ENCODE results near the gene ASIC2.

ASIC2 gene

GRCh38 chr17:33192951-33193911 is 99.9 kb downstream of the ASIC2 start:
- Histone ChIP-seq H3K36me3 (ENCODE audit: insufficient read depth, low read length) (no peaks in the 10 kb centered on the region), H3K27me3 (ENCODE audit: insufficient read depth, low read length) (no peaks in the 10 kb centered on the region), H3F3A (ENCODE audit: insufficient read depth, low read length) (no peaks in the 10 kb centered on the region), H3K9ac (ENCODE audit: low read length) (no peak overlapping the region), H4K20me1 (ENCODE audit: insufficient read depth, low read length) (no peaks in the 10 kb centered on the region), H2AFZ (ENCODE audit: low read length) (no peak overlapping the region), H3K9me2 (ENCODE audit: low read depth, low read length) (no peaks in the 10 kb centered on the region), H3K9me3 (ENCODE audit: low read length) (no peaks in the 10 kb centered on the region), H3K4me1 (ENCODE audit: insufficient read depth, low read length, severe bottlenecking) (no peaks in the 10 kb centered on the region), H3K4me2 (ENCODE audit: low read length) (no peak overlapping the region), H3K4me3 (ENCODE audit: low read depth, low read length, poor library complexity, severe bottlenecking) (no peak overlapping the region), H3K27ac (ENCODE audit: low read depth, low read length, poor library complexity, severe bottlenecking) (no peak overlapping the region), H3K79me2 (ENCODE audit: insufficient read depth, low read length) (no peaks in the 10 kb centered on the region)
- TF ChIP-seq EZH2 (IDR thresholded peaks at IDR 0.05; ENCODE audit: borderline replicate concordance, low read length): no peak
- TF ChIP-seq, protein P1, sequence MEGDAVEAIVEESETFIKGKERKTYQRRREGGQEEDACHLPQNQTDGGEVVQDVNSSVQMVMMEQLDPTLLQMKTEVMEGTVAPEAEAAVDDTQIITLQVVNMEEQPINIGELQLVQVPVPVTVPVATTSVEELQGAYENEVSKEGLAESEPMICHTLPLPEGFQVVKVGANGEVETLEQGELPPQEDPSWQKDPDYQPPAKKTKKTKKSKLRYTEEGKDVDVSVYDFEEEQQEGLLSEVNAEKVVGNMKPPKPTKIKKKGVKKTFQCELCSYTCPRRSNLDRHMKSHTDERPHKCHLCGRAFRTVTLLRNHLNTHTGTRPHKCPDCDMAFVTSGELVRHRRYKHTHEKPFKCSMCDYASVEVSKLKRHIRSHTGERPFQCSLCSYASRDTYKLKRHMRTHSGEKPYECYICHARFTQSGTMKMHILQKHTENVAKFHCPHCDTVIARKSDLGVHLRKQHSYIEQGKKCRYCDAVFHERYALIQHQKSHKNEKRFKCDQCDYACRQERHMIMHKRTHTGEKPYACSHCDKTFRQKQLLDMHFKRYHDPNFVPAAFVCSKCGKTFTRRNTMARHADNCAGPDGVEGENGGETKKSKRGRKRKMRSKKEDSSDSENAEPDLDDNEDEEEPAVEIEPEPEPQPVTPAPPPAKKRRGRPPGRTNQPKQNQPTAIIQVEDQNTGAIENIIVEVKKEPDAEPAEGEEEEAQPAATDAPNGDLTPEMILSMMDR (IDR thresholded peaks at IDR 0.05; ENCODE audit: low read length): no peak

DNA sequence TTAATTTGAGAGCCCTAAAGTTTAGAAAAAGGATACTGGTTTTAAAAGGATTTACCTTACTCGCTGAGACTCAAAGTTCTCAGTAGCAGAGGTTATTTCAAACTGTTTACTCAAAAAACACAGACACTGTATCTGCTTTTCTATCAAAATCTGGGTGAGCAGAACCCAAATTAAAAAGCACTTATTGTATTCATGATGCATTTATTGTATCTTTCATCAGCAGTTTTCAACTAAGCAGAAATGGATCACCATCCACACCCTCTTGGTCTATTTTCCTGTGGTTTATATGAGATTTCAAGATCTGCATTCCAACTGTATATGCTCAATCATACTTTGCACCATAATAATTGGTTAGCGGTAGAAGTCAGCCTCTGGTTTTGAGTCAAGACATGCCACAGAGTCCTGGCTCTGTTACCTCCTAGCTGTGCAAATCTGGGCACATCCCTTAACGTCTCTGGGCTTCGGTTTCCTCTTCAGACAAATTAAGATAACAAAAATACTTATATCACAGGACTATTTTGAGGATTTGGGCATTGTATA is 109.5 kb downstream of the ASIC2 start:
- Histone ChIP-seq H3K4me3 (ENCODE audit: low read depth, low read length, poor library complexity, severe bottlenecking) (no peak overlapping the region), H3K4me2 (ENCODE audit: low read length) (no peak overlapping the region), H3F3A (ENCODE audit: insufficient read depth, low read length) (no peaks in the 10 kb centered on the region), H3K9me2 (ENCODE audit: low read depth, low read length) (no peaks in the 10 kb centered on the region), H2AFZ (ENCODE audit: low read length) (no peak overlapping the region), H3K9me3 (ENCODE audit: low read length) (no peaks in the 10 kb centered on the region), H4K20me1 (ENCODE audit: insufficient read depth, low read length) (no peaks in the 10 kb centered on the region), H3K79me2 (ENCODE audit: insufficient read depth, low read length) (no peaks in the 10 kb centered on the region), H3K9ac (ENCODE audit: low read length) (no peak overlapping the region), H3K27ac (ENCODE audit: low read depth, low read length, poor library complexity, severe bottlenecking) (no peak overlapping the region), H3K36me3 (ENCODE audit: insufficient read depth, low read length) (no peaks in the 10 kb centered on the region), H3K27me3 (ENCODE audit: insufficient read depth, low read length) (no peaks in the 10 kb centered on the region; the same call in 1 of the 2 replicates), H3K4me1 (ENCODE audit: insufficient read depth, low read length, severe bottlenecking) (no peaks in the 10 kb centered on the region)
- no peak for TF ChIP-seq EZH2 (IDR thresholded peaks at IDR 0.05; ENCODE audit: borderline replicate concordance, low read length)
- TF ChIP-seq, protein P1 (IDR thresholded peaks at IDR 0.05; ENCODE audit: low read length): no peak

DNA sequence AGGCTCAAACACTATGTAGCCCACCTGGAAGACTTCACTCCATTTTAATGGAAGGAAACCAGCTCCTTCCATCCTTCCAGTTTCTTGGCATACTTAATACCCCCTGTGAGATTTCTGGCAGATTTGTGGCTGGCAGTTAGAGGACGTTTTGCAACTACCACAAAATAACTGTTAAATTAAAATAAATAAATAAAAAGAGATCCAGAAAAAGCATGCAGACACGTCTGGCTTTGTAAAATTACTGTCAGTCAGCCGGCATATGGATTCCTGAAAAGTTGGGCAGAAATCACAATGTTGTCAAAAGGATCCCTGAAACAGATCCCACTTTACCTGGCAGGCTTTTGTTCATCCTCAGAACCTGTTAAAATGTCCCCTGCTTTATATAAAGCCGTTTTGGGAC is 113.9 kb downstream of the ASIC2 start:
- Histone ChIP-seq H3K9ac (ENCODE audit: low read length) (no peak overlapping the region), H3K27me3 (ENCODE audit: insufficient read depth, low read length) (no peaks in the 10 kb centered on the region), H3K79me2 (ENCODE audit: insufficient read depth, low read length) (no peaks in the 10 kb centered on the region), H3F3A (ENCODE audit: insufficient read depth, low read length) (no peaks in the 10 kb centered on the region), H3K9me2 (ENCODE audit: low read depth, low read length) (no peaks in the 10 kb centered on the region), H4K20me1 (ENCODE audit: insufficient read depth, low read length) (no peaks in the 10 kb centered on the region), H3K36me3 (ENCODE audit: insufficient read depth, low read length) (no peaks in the 10 kb centered on the region), H3K9me3 (ENCODE audit: low read length) (no peaks in the 10 kb centered on the region), H3K4me1 (ENCODE audit: insufficient read depth, low read length, severe bottlenecking) (no peaks in the 10 kb centered on the region), H2AFZ (ENCODE audit: low read length) (no peak overlapping the region), H3K27ac (ENCODE audit: low read depth, low read length, poor library complexity, severe bottlenecking) (no peak overlapping the region), H3K4me2 (ENCODE audit: low read length) (no peak overlapping the region), H3K4me3 (ENCODE audit: low read depth, low read length, poor library complexity, severe bottlenecking) (no peak overlapping the region)
- TF ChIP-seq, protein P1 (IDR thresholded peaks at IDR 0.05; ENCODE audit: low read length): no peak
- no peak for TF ChIP-seq EZH2 (IDR thresholded peaks at IDR 0.05; ENCODE audit: borderline replicate concordance, low read length)

Measured in OCI-LY1 (cell line).